ENCODE data around the gene LCMT1. TPM values are rescaled to one million over a fixed set of nuclear protein-coding genes. Genes with fewer than 3 reads are reported as not detected.

The LCMT1 gene
- total RNA-seq, 4 donors from 2014 or later, result 49.8 to 90.6 (median 59.3) TPM

DNA sequence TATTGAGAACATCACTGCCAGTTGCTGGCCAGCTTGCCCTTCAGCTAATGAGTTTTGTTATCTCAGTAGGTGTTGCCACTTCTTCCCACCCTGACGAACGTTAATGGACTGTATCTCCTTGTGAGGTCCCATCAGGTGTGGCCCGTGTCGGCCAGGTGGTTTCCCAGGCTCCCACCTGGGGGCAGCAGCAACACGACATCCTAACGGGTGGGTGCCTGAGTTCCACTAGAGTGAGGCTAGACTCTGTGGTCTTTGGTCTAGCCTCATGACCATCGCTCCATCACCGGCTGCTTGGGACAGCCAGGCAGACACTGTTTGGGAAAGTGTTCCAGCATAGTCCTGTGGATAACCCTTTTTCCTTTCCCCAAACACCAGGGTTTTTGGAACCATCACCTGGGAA lies 45.6 kb upstream of the LCMT1 start:
- Histone ChIP-seq H3K4me1 (peaks cover 14 to 15% of the 10 kb centered on the region in 2 donors), H3K9me3 (no peaks in the 10 kb centered on the region)

DNA sequence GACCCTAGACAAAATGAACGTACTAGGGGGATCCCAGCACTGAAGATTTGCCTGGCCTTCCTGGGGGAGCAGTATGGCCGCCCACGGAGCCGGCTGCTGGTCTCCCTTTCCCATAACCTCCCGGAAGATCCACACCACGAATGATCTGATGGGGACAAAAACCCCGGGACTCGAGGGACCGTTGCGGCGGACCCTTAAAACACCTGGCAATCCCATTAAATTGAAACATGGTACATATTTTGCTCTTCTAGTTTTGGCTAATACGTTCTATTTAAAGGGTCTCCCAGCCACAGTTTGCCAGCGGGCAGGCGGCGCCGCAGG lies 45.2 kb upstream of the LCMT1 start:
- Histone ChIP-seq H3K4me3 (peak overlapping the region; percentile 75 to 99 (median 91)), H3K36me3 (no peaks in the 10 kb centered on the region), H3K9me3 (no peaks in the 10 kb centered on the region), H3K27me3 (no peaks in the 10 kb centered on the region), H3K4me1 (peaks cover 14 to 15% of the 10 kb centered on the region in 2 donors), H3K27ac (peak overlapping the region; percentile 87 to 96 (median 94))
- DNase-seq, result no peak
- ATAC-seq, result no peak
- intact Hi-C loops (cut with DNase I; ENCODE audit: low total_unique reads) (loop anchor here (1.0 to 2.0 kb wide), 2 partner anchors 41 to 52 kb away; partner anchors contain the start of gene ARHGAP17), in situ Hi-C loops (cut with MboI; ENCODE audit: low sequenced_read_pairs in 4 of 4) (no loop called here)
- TF ChIP-seq, protein P1, sequence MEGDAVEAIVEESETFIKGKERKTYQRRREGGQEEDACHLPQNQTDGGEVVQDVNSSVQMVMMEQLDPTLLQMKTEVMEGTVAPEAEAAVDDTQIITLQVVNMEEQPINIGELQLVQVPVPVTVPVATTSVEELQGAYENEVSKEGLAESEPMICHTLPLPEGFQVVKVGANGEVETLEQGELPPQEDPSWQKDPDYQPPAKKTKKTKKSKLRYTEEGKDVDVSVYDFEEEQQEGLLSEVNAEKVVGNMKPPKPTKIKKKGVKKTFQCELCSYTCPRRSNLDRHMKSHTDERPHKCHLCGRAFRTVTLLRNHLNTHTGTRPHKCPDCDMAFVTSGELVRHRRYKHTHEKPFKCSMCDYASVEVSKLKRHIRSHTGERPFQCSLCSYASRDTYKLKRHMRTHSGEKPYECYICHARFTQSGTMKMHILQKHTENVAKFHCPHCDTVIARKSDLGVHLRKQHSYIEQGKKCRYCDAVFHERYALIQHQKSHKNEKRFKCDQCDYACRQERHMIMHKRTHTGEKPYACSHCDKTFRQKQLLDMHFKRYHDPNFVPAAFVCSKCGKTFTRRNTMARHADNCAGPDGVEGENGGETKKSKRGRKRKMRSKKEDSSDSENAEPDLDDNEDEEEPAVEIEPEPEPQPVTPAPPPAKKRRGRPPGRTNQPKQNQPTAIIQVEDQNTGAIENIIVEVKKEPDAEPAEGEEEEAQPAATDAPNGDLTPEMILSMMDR (IDR thresholded peaks at IDR 0.05 in 4 of 5, conservative IDR thresholded peaks at IDR 0.05 in 1 of 5), result no peak
- no peak for TF ChIP-seq POLR2A (IDR thresholded peaks at IDR 0.05)

More for the DNA sequence above, 45.6 kb upstream of the LCMT1 start:
- intact Hi-C loops (cut with DNase I; ENCODE audit: low total_unique reads) (loop anchor here (1.0 to 2.0 kb wide), 2 partner anchors 41 to 51 kb away; partner anchors contain the start of gene ARHGAP17), in situ Hi-C loops (cut with MboI; ENCODE audit: low sequenced_read_pairs in 4 of 4) (no loop called here)
- no peaks in the 10 kb centered on the region for H3K36me3 ChIP-seq
- H3K27me3 ChIP-seq, result no peaks in the 10 kb centered on the region
- DNase-seq (no peak), ATAC-seq (no peak)
- H3K4me3 ChIP-seq, result peak overlapping the region in 1 of 4 donors; percentile 99
- TF ChIP-seq POLR2A (IDR thresholded peaks at IDR 0.05), result no peak
- TF ChIP-seq, protein P1 (IDR thresholded peaks at IDR 0.05 in 4 of 5, conservative IDR thresholded peaks at IDR 0.05 in 1 of 5), result no peak
- peak overlapping the region; percentile 87 to 96 (median 94) for H3K27ac ChIP-seq

DNA sequence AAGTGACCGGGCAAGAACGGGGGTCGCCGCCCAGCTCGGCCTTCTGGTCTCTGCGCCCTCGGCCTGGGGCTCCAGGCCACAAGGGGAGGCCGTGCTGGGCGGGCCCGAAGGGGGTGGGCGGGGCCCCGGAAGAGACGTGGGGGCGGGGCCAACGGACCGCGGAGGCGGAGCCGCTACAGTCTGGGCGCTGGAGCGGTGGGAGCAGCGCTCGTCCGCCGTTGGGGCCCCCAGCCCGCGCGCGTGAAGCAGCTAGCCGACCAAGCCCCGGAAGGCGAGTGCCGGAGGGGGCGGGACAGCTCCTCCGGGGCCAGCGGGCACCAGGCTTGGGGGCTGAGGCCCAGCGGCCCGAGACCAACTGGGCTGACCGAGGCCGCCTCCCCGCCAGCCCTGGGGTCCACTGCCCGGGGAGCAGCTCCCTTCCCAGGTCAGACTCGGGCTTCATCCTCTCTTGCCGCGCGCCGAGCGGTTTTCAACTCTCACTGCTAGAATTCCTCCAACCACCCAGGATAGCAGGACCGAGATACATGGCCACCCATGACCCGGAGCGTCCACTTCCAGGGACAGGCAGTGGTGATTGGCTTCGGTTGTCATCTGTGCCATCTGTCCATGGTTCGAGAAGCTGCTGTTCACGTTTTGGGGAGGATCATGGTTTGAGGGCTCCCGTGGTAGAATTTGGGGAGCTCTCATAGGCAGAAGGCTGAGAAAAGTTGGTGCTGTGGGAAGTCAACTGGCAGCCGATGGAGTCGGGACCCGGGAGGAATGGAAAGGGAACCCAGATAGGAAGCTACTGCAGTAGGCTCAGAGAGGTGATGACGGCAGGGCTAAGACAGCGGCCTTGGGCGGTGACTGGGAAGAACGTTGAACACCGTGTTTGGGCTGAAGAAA lies 44.6 kb upstream of the LCMT1 start:
- in situ Hi-C loops (cut with MboI; ENCODE audit: low sequenced_read_pairs in 4 of 4), result no loop called here
- peak; percentile 91 to 94 for ATAC-seq
- TF ChIP-seq, protein P1 (IDR thresholded peaks at IDR 0.05 in 4 of 5, conservative IDR thresholded peaks at IDR 0.05 in 1 of 5), result peak in 1 of 5 experiments; percentile 23
- TF ChIP-seq POLR2A (IDR thresholded peaks at IDR 0.05), result peak; percentile 78 to 80

DNA sequence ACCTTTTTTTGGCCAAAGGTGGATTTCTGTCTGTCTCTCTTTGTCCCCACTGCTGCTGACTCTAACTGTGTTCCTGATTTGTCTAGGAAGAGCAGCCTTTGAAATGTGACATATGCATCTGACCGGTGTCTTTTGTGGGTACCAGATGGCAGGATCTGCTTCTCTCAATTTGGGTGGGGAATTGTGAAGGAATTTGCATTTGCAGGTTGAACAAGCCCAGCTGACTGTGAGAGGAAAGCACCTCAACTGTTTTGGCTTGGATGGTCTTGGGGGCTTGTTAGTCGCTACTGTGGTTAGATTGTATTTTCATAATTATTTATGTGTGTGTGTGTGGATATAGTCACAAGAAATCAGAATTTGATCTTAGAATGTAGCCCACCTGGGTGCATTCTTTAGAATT lies 37.7 kb upstream of the LCMT1 start:
- Histone ChIP-seq H3K36me3 (no peaks in the 10 kb centered on the region), H3K4me3 (no peak overlapping the region), H3K27me3 (no peaks in the 10 kb centered on the region), H3K4me1 (no peaks in the 10 kb centered on the region), H3K9me3 (no peaks in the 10 kb centered on the region), H3K27ac (no peak overlapping the region)
- no peak for DNase-seq
- no peak for ATAC-seq
- TF ChIP-seq POLR2A (IDR thresholded peaks at IDR 0.05), result no peak
- TF ChIP-seq, protein P1 (IDR thresholded peaks at IDR 0.05 in 4 of 5, conservative IDR thresholded peaks at IDR 0.05 in 1 of 5), result no peak
- intact Hi-C loops (cut with DNase I; ENCODE audit: low total_unique reads) (no loop called here), in situ Hi-C loops (cut with MboI; ENCODE audit: low sequenced_read_pairs in 4 of 4) (no loop called here)

More for the DNA sequence above, 44.6 kb upstream of the LCMT1 start:
- Histone ChIP-seq H3K4me3 (peak overlapping the region; percentile 75 to 99 (median 91)), H3K4me1 (peaks cover 14 to 15% of the 10 kb centered on the region in 2 donors), H3K27me3 (no peaks in the 10 kb centered on the region), H3K36me3 (no peaks in the 10 kb centered on the region), H3K9me3 (no peaks in the 10 kb centered on the region), H3K27ac (peak overlapping the region; percentile 87 to 96 (median 94))
- peak; percentile 65 to 79 for DNase-seq
- intact Hi-C loops (cut with DNase I; ENCODE audit: low total_unique reads), result loop anchor here (1.0 to 2.0 kb wide), 2 partner anchors 40 to 52 kb away; partner anchors contain the start of gene ARHGAP17

Measured in gastrocnemius medialis (tissue), 4 donors.